AG08395 (cell line): Measurements from ENCODE around the gene ACTL8.

ENCODE experiments used
- DNase-seq: peaks from one replicate; pipeline ENCODE4 v3.0.0; 2012; ENCODE audit warnings: mixed read lengths, low spot score

Gene ACTL8

GRCh38 chr1:17805869-17806684, 50.9 kb downstream of the ACTL8 start:
- DNase-seq = no peak

- no peak for DNase-seq
These were observed 53.7 kb downstream of the ACTL8 start for GRCh38 chr1:17808816-17809215.

GRCh38 chr1:17810668-17811067, 55.5 kb downstream of the ACTL8 start:
- no peak for DNase-seq

- DNase-seq = no peak
These were observed 61.4 kb downstream of the ACTL8 start for GRCh38 chr1:17816511-17816910.

GRCh38 chr1:17819129-17819802, 64.1 kb downstream of the ACTL8 start:
- no peak for DNase-seq

- DNase-seq = no peak
These were observed 65.1 kb downstream of the ACTL8 start for GRCh38 chr1:17820198-17820597.

GRCh38 chr1:17822741-17823426, 67.8 kb downstream of the ACTL8 start:
- no peak for DNase-seq

GRCh38 chr1:17825273-17826164, 70.4 kb downstream of the ACTL8 start:
- no peak for DNase-seq

- peak; percentile 67 for DNase-seq
These were observed 71.0 kb downstream of the ACTL8 start for GRCh38 chr1:17826165-17826488.

- DNase-seq = no peak
These were observed 73.9 kb downstream of the ACTL8 start for GRCh38 chr1:17828991-17829390.

GRCh38 chr1:17829579-17829978, 74.4 kb downstream of the ACTL8 start:
- no peak for DNase-seq

GRCh38 chr1:17831597-17831996, 76.5 kb downstream of the ACTL8 start:
- DNase-seq = peak; percentile 71

GRCh38 chr1:17833661-17834501, 78.7 kb downstream of the ACTL8 start:
- no peak for DNase-seq

GRCh38 chr1:17834561-17835100, 79.5 kb downstream of the ACTL8 start:
- DNase-seq = no peak

GRCh38 chr1:17837233-17838030, 82.3 kb downstream of the ACTL8 start:
- DNase-seq = peak; percentile 28

GRCh38 chr1:17839641-17840196, 84.6 kb downstream of the ACTL8 start:
- DNase-seq = no peak

GRCh38 chr1:17841944-17842343, 86.8 kb downstream of the ACTL8 start:
- DNase-seq = no peak

GRCh38 chr1:17842686-17843085, 87.6 kb downstream of the ACTL8 start:
- DNase-seq = no peak

GRCh38 chr1:17844185-17844826, 89.2 kb downstream of the ACTL8 start:
- DNase-seq = no peak
